ENCODE measurements around the gene PARN. TPM values are rescaled to one million over a fixed set of nuclear protein-coding genes. Genes with fewer than 3 reads are reported as not detected.

The PARN gene
- total and polyA plus RNA-seq, 2 of the 4 experiments (the other 2 are of a cell fraction), result 24.6 to 25.1 TPM

- Histone ChIP-seq H2AFZ (replicated peaks; ENCODE audit: low read length, poor library complexity) (no peak overlapping the region), H3K79me1 (ENCODE audit: low read depth in 1 of 2, low read length in 2 of 2) (peaks cover 9 to 30% of the 10 kb centered on the region in 2 experiments; a peak in 3 of 4 replicates), H3K56ac (ENCODE audit: extremely low read depth, insufficient read depth, low read length) (no peak overlapping the region), H3K4ac (ENCODE audit: low read depth, low read length) (peak overlapping the region; percentile 46; the same call in 1 of the 2 replicates), H3K14ac (replicated peaks; ENCODE audit: low read depth, low read length) (no peak overlapping the region), H4K91ac (ENCODE audit: insufficient read depth, low read depth, low read length) (no peak overlapping the region), H2BK20ac (ENCODE audit: low read depth, low read length) (no peak overlapping the region; the same call in 1 of the 2 replicates), H2BK15ac (ENCODE audit: low read depth, low read length) (no peak overlapping the region), H3K27ac (ENCODE audit: insufficient read depth, low read length) (no peak overlapping the region), H3K4me3 (ENCODE audit: insufficient read depth, low read depth, low read length) (no peak overlapping the region), H4K8ac (ENCODE audit: low read depth in 2 of 2, low read length in 2 of 2) (no peak overlapping the region), H4K20me1 (ENCODE audit: insufficient read depth, low read length) (no peaks in the 10 kb centered on the region; the same call in 1 of the 2 replicates), H3K9ac (ENCODE audit: low read depth, low read length) (no peak overlapping the region), H2AK5ac (ENCODE audit: low read depth, low read length) (peak overlapping the region; percentile 13), H2BK5ac (ENCODE audit: low read depth, low read length, poor library complexity, severe bottlenecking) (no peak overlapping the region), H3K9me1 (ENCODE audit: insufficient read depth, low read length) (peaks cover 20% of the 10 kb centered on the region), H2BK120ac (ENCODE audit: low read depth, low read length) (no peak overlapping the region), H3K4me2 (ENCODE audit: low read depth, low read length) (no peak overlapping the region), H3K4me1 (ENCODE audit: control insufficient read depth, insufficient read depth, low read length) (peaks cover 23% of the 10 kb centered on the region), H4K5ac (ENCODE audit: low read depth, low read length) (no peak overlapping the region), H3K9me3 (ENCODE audit: control insufficient read depth, insufficient read depth, low read length) (no peaks in the 10 kb centered on the region), H3K27me3 (ENCODE audit: control insufficient read depth, insufficient read depth, low read length) (no peaks in the 10 kb centered on the region), H3K18ac (ENCODE audit: low read depth, low read length) (0 out of 2 replicates have a peak overlapping the region, but pooled peaks have one; percentile 24), H3K23ac (ENCODE audit: low read depth, low read length) (no peak overlapping the region), H3K36me3 (ENCODE audit: control insufficient read depth, insufficient read depth, low read length) (peaks cover 2% of the 10 kb centered on the region; the same call in 1 of the 2 replicates), H2AK9ac (replicated peaks; ENCODE audit: low read depth, low read length, poor library complexity) (no peak overlapping the region)
- in situ Hi-C loops (cut with MboI; ENCODE audit: low sequenced_read_pairs), result no loop called here
- WGBS, 2 experiments (ENCODE audit: extremely low coverage in 2 of 2, insufficient read length in 1 of 2), result no CpG with 5 or more reads among the region's 3 CpGs
- ChIA-PET CTCF (interaction anchor here (2.9 kb wide), 1 partner anchor 10 kb away, joined by 12 read pairs; no protein-coding TSS in a partner anchor), POLR2A (ENCODE audit: unreplicated experiment) (no interaction called here)
- no peak for ATAC-seq (ENCODE audit: low read depth)
- dilution Hi-C loops (cut with HindIII; ENCODE audit: low sequenced_read_pairs, unreplicated experiment), result no loop called here
- no TSS peak for BruUV-seq (replicated peaks)
- intact Hi-C loops (cut with micrococcal nuclease), result no loop called here
- DNase-seq, result no peak
- TF ChIP-seq CEBPB (IDR thresholded peaks at IDR 0.05; ENCODE audit: low read depth, low read length) (no peak), RFX5 (IDR thresholded peaks at IDR 0.05; ENCODE audit: low read depth, low read length) (no peak), CHD1 (IDR thresholded peaks at IDR 0.05; ENCODE audit: low read depth, low read length) (no peak), MAFK (IDR thresholded peaks at IDR 0.05; ENCODE audit: low read depth, low read length) (no peak), RAD21 (IDR thresholded peaks at IDR 0.05; ENCODE audit: low read length) (no peak), SMC3 (IDR thresholded peaks at IDR 0.05; ENCODE audit: low read depth, low read length) (no peak), NFE2L2 (IDR thresholded peaks at IDR 0.05; ENCODE audit: low read depth, low read length) (no peak), MAZ (IDR thresholded peaks at IDR 0.05; ENCODE audit: borderline replicate concordance, low read depth, low read length) (no peak), BHLHE40 (IDR thresholded peaks at IDR 0.05; ENCODE audit: low read depth, low read length) (no peak), MXI1 (IDR thresholded peaks at IDR 0.05; ENCODE audit: borderline replicate concordance, low read depth, low read length) (no peak), POLR2A (IDR thresholded peaks at IDR 0.05; ENCODE audit: low read depth, low read length) (no peak), FOS (IDR thresholded peaks at IDR 0.05; ENCODE audit: low read depth, low read length) (no peak), RCOR1 (IDR thresholded peaks at IDR 0.05; ENCODE audit: insufficient replicate concordance, low read length) (no peak)
- TF ChIP-seq, protein P1, sequence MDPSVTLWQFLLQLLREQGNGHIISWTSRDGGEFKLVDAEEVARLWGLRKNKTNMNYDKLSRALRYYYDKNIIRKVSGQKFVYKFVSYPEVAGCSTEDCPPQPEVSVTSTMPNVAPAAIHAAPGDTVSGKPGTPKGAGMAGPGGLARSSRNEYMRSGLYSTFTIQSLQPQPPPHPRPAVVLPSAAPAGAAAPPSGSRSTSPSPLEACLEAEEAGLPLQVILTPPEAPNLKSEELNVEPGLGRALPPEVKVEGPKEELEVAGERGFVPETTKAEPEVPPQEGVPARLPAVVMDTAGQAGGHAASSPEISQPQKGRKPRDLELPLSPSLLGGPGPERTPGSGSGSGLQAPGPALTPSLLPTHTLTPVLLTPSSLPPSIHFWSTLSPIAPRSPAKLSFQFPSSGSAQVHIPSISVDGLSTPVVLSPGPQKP (IDR thresholded peaks at IDR 0.05; ENCODE audit: borderline replicate concordance, low read depth, low read length), result no peak
- TF ChIP-seq, protein P2, sequence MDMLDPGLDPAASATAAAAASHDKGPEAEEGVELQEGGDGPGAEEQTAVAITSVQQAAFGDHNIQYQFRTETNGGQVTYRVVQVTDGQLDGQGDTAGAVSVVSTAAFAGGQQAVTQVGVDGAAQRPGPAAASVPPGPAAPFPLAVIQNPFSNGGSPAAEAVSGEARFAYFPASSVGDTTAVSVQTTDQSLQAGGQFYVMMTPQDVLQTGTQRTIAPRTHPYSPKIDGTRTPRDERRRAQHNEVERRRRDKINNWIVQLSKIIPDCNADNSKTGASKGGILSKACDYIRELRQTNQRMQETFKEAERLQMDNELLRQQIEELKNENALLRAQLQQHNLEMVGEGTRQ (IDR thresholded peaks at IDR 0.05; ENCODE audit: low read depth, low read length), result no peak
- TF ChIP-seq, protein P3, sequence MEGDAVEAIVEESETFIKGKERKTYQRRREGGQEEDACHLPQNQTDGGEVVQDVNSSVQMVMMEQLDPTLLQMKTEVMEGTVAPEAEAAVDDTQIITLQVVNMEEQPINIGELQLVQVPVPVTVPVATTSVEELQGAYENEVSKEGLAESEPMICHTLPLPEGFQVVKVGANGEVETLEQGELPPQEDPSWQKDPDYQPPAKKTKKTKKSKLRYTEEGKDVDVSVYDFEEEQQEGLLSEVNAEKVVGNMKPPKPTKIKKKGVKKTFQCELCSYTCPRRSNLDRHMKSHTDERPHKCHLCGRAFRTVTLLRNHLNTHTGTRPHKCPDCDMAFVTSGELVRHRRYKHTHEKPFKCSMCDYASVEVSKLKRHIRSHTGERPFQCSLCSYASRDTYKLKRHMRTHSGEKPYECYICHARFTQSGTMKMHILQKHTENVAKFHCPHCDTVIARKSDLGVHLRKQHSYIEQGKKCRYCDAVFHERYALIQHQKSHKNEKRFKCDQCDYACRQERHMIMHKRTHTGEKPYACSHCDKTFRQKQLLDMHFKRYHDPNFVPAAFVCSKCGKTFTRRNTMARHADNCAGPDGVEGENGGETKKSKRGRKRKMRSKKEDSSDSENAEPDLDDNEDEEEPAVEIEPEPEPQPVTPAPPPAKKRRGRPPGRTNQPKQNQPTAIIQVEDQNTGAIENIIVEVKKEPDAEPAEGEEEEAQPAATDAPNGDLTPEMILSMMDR (conservative IDR thresholded peaks at IDR 0.05; ENCODE audit: low read depth, low read length), result no peak
These were observed 130.9 kb downstream of the PARN start for GRCh38 chr16:14499110-14499509.
